HG03469 (cell line): ENCODE results near the gene ZBED1.
"Not testable (repeated sequence)": the region's sequence is repeated elsewhere in the genome, so short reads cannot be mapped to it uniquely, and the experiment has no call there.

Source experiments
- ATAC-seq: cut with Tn5 transposase; IDR thresholded peaks from one replicate; pipeline ENCODE4 v1.9.1; 2021; ENCODE audit warnings: mild to moderate bottlenecking, moderate library complexity, moderate number of reproducible peaks; ENCODE audit not compliant: unreplicated experiment

The ZBED1 gene

GRCh38 chrX:2498781-2499302 is 1.9 kb downstream of the ZBED1 start:
- ATAC-seq, result no peak

GRCh38 chrX:2497961-2498780 is 2.6 kb downstream of the ZBED1 start:
- ATAC-seq, result no peak

- ATAC-seq, result no peak
These were observed 5.2 kb downstream of the ZBED1 start for GRCh38 chrX:2495595-2495994.

GRCh38 chrX:2492531-2493218 is 8.1 kb downstream of the ZBED1 start:
- ATAC-seq, result no peak

- no peak for ATAC-seq
These were observed 10.1 kb downstream of the ZBED1 start for GRCh38 chrX:2490634-2491033.

- ATAC-seq, result no peak
These were observed 11.0 kb downstream of the ZBED1 start for GRCh38 chrX:2489446-2490445.

- no peak for ATAC-seq
These were observed 12.0 kb downstream of the ZBED1 start for GRCh38 chrX:2488621-2489285.

GRCh38 chrX:2487366-2487765 is 13.4 kb downstream of the ZBED1 start:
- ATAC-seq, result no peak

GRCh38 chrX:2486476-2487133 is 14.2 kb downstream of the ZBED1 start:
- ATAC-seq, result no peak

GRCh38 chrX:2485789-2486345 is 14.9 kb downstream of the ZBED1 start:
- ATAC-seq, result no peak

GRCh38 chrX:2484721-2485648 is 15.8 kb downstream of the ZBED1 start:
- ATAC-seq, result no peak

GRCh38 chrX:2484256-2484655 is 16.5 kb downstream of the ZBED1 start:
- ATAC-seq, result no peak

- no peak for ATAC-seq
These were observed 17.2 kb downstream of the ZBED1 start for GRCh38 chrX:2483398-2484060.

- ATAC-seq, result not testable (repeated sequence)
These were observed 19.2 kb downstream of the ZBED1 start for GRCh38 chrX:2481597-2481996.

GRCh38 chrX:2479982-2480381 is 20.8 kb downstream of the ZBED1 start:
- not testable (repeated sequence) for ATAC-seq

- ATAC-seq, result no peak
These were observed 21.4 kb downstream of the ZBED1 start for GRCh38 chrX:2479420-2479780.

- ATAC-seq, result no peak
These were observed 22.0 kb downstream of the ZBED1 start for GRCh38 chrX:2478546-2479419.
